ENCODE data around the gene NACAD.

The NACAD gene, protein sequence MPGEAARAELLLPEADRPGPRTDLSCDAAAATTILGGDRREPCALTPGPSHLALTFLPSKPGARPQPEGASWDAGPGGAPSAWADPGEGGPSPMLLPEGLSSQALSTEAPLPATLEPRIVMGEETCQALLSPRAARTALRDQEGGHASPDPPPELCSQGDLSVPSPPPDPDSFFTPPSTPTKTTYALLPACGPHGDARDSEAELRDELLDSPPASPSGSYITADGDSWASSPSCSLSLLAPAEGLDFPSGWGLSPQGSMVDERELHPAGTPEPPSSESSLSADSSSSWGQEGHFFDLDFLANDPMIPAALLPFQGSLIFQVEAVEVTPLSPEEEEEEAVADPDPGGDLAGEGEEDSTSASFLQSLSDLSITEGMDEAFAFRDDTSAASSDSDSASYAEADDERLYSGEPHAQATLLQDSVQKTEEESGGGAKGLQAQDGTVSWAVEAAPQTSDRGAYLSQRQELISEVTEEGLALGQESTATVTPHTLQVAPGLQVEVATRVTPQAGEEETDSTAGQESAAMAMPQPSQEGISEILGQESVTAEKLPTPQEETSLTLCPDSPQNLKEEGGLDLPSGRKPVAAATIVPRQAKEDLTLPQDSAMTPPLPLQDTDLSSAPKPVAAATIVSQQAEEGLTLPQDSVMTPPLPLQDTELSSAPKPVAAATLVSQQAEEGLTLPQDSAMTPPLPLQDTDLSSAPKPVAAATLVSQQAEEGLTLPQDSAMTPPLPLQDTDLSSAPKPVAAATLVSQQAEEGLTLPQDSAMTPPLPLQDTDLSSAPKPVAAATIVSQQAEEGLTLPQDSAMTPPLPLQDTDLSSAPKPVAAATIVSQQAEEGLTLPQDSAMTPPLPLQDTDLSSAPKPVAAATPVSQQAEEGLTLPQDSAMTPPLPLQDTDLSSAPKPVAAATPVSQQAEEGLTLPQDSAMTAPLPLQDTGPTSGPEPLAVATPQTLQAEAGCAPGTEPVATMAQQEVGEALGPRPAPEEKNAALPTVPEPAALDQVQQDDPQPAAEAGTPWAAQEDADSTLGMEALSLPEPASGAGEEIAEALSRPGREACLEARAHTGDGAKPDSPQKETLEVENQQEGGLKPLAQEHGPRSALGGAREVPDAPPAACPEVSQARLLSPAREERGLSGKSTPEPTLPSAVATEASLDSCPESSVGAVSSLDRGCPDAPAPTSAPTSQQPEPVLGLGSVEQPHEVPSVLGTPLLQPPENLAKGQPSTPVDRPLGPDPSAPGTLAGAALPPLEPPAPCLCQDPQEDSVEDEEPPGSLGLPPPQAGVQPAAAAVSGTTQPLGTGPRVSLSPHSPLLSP (N-terminal part only)

DNA sequence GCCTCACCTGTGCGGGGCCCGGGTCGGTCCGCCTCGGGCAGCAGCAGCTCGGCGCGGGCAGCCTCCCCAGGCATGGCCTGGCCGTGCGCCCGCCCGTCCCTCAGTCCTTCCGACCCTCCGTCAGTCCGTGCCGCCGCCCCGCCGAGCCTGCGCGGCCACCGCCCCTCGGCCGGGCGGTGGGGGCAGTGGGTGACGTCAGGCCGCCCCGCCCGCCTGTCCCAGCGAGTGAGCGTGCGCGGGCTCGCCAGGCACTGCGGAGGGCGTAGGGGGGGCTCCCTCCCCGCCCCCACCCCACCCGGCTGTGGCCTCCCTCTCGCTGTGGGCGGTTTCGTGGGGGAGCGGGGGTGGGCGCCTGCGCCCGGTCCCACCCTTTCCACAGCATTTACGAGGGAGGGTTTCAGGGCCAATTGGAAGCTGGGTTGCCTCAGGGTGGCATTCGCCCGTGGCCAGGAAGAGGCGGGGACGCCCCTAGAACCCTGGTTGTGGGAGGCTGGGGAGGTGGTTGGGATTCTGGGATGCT, at the start of gene NACAD:
NACAD (minus strand) TSS at position 149 of the 520 bp plus-strand sequence; CDS start at position 74, 75 bp downstream.
- DNase-seq (ENCODE audit: low read depth in 2 of 2) = peak in 1 of 2 experiments; percentile 5

DNA sequence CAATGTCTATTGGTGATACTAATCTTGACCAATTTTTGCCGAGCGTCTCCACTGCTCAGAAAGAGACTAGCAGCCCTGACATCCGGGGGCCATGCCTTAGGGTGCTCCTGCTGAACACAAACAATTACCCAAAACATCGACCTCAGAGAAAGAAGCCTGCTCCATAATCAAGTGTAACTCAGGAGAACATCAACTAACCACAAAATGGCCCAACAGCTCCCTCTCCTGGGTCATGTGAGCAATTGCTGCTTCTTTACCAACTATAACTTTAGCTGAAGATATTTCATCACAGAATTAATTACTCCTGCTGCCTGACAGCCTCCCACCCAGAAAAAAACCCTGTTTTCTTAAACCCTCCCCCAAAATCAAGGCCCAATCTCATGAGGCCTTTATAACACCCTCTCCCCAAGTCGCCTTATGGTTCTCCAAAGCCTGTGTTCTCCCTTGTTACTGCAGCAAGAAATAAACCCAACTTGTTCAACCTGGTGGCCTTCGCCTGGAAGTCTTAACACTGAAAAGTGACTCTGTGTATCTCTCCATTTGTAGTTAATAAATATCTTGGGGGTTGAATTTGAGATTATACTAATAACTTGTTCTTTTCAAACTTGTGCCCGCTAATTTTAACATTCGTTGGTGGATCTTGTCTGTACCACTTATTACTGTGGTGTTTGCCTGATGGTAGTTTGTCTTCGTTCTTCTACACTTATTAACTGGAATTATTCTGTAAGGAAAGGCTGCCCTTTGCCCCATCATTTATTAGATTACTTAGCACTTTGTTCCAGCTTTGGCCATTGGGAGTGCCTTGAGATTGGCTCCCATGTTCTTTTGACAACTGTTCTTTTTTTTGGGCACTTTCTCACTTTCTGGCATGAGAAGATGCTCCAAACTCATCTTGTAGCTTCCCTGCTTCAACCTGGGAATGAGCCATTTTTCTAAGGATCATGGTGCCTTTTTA, 47.6 kb upstream of the NACAD start:
- peak; percentile 33 to 34 for DNase-seq (ENCODE audit: low read depth in 2 of 2)

DNA sequence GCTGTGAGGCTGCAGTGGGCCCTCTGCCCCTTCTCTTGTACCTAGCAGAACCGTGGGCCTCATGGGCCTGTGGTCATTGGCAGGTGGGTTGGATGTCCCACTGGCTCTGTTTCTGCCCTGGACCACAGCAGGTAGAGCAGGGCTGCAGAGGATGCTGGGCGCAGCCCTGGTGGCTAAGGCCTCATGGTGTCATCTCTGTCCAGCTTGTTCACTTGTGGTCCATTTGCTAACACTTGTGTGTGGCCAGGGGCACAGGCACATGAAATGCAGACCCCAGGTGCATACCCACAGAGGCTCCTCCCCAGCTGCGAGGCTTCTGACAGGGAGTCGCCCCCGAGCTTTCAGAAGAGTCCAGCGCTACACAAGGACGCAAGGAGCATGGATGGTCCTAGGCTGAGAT, 45.1 kb upstream of the NACAD start:
- no peak for DNase-seq (ENCODE audit: low read depth in 2 of 2)

DNA sequence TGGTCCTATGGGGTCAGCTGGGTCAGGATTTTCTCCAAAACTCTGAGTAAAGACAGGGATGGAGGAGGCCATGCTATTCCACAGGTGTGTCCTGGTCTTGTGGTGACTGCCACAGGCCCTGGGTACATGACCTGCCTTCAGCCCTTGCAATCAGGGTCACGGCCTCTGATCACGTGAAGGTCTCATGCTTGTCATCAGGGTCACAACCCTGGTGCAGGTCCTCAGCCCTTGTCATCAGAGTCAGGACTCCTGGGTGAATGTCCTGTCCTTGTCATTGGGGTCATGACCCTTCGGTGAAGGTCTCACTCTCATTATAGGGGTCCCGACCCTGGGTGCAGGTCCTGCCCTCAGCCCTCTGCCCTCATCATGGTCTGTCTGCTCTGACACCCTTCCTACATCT, 44.6 kb upstream of the NACAD start:
- DNase-seq (ENCODE audit: low read depth in 2 of 2) = no peak

DNA sequence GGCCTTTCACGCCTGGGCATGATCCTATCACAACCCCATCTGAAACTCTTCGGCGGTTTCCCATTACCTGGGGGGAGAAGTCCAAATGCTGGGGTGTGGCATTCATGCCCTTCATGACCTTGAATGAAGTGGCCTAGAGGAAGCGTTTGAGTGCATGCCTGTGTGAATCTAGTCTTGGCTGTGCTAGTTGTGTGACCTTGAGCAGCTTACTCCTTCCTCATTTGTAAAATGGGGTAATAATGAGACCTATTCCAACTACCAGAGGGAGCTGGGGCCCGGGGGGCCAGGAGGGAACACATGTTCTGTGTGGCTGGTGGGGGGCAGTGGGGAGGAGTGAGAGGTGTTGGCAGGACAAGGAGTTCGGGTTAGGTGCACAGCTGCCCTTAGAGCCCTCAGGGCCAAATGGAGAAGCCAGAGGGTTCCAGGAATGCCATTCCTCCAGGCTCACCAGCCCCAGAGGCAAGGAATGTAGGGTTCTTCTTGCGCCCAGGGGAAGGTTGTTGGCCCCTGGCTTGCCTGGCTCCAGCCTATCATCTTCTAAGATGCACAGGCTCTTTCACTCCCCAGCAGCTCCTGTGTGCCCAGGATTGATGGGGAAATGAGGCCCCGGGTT, 44.0 kb upstream of the NACAD start:
- DNase-seq (ENCODE audit: low read depth in 2 of 2) = no peak

DNA sequence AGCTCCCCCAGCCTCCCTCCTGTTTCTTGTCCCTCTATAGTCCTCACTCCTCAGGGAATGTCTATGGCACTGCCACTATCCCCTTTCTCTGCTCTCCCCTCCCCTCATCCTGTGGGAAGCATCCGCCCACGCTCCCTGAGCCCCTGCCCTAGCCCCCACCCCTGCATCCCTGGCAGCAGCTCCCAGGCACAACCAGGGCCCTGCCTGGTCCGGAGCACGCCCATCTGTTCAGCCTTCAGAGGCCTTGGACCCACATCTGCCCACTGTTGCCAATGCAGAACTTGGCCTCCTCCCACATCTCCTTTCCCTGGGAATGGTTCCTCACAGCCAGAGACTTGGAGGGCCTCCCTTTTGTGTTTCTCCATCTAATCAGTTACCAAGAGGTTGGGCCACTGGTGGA, 43.1 kb upstream of the NACAD start:
- DNase-seq (ENCODE audit: low read depth in 2 of 2) = no peak

DNA sequence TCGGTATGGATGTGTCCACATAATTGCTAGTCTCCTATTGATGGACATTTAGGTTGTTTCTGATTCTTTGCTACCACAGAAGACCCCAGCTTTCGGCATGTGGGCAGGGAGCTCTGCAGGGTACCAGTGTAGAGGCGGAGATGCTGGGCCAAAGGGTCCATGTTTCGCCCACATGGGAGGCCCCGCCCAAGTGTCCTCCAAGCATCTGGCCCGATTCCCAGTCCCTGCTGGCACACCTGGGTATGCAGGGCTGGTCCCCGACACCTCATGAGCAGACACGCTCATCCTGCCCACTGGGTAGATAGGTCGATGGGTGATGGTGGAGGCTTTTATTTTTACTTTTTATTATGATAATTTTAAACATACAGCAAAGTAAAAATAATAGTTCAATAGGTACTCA, 42.1 kb upstream of the NACAD start:
- no peak for DNase-seq (ENCODE audit: low read depth in 2 of 2)

DNA sequence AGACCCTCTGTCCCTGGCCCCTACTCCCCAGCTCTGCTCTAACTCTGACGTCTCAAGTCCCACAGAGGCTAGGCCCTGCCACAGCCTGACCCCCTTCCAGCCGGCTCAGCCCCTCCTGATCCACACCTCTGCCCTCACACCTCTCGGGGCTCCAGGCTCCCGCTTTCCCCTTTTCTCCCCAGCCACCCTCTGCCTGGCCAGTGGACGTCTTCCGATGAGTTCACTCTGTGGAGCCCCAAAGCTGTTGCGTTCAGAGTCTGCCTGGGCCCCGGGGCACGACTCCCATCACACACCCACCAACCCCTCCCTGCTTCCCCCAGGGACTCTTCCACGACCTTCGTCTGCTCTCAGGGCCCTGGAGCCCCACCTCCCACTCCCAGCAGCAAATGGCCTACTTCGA, 41.1 kb upstream of the NACAD start:
- DNase-seq (ENCODE audit: low read depth in 2 of 2) = no peak

DNA sequence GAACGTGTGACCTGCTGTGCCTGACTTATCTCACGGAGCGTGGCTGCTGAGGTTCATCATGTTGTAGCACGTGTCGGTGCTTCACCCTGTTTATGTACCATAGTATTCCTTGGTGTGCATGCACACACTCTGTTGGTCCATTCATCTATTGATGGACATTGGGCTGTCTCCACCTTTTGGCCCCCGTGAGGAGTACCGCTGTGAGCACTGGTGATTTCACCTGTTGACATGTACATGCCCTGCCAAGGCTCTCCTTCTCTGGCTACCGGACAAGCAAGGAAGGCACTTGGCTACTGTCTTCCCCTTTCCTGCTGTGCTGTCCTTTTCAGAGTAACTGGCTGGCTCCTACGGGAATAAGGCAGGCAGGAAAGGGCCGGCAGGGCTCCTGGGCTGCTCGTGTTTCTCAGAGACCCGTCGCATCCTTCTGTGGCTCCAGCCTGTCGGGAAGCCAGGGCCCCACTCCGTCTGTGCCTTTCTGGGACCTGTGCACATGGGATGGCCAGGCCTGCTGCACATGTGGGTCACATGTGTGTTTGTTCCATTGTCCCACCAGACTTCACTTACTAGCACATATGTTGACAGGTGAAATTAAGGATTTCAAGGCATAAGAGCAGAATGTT, 40.5 kb upstream of the NACAD start:
- DNase-seq (ENCODE audit: low read depth in 2 of 2) = no peak

DNA sequence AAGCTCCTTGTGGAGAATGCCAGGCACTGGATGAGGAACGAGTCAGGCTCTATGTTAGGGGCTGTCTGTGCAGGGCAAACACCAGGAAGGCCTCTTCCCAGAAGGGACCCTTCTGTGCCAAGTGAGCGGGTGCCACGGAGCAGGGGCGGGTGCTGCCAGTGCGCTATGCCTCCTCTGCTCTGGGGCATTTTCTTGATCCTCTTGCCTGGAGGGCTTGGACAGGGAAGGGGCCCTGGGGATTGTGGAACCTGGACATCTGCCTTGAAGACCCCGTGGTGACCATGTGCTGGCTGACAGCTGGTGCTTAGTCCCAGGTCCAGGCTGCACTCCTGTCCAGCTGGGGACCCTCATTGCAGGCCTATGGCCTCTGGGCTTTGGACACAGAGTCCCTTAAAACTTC, 38.2 kb upstream of the NACAD start:
- no peak for DNase-seq (ENCODE audit: low read depth in 2 of 2)

DNA sequence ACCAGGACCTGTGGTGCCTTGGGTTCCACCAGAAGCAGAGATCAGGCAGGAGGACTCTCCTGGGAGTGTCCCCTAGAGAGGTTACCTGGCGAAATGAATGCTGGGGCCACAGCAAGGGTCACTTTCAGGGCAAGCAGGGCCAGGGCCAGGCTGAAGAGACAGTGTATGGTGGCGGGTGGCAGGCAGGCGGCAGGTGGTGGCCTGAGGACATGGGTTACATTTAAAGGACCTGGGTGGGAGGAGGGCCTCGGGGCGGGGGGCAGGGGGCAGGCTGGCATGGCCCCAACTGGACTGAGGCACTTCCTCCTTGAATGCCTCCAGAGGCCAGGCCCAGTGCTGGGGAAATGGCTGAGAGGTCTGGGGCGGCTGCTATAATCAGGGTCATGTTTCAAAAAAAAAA, 37.4 kb upstream of the NACAD start:
- no peak for DNase-seq (ENCODE audit: low read depth in 2 of 2)

DNA sequence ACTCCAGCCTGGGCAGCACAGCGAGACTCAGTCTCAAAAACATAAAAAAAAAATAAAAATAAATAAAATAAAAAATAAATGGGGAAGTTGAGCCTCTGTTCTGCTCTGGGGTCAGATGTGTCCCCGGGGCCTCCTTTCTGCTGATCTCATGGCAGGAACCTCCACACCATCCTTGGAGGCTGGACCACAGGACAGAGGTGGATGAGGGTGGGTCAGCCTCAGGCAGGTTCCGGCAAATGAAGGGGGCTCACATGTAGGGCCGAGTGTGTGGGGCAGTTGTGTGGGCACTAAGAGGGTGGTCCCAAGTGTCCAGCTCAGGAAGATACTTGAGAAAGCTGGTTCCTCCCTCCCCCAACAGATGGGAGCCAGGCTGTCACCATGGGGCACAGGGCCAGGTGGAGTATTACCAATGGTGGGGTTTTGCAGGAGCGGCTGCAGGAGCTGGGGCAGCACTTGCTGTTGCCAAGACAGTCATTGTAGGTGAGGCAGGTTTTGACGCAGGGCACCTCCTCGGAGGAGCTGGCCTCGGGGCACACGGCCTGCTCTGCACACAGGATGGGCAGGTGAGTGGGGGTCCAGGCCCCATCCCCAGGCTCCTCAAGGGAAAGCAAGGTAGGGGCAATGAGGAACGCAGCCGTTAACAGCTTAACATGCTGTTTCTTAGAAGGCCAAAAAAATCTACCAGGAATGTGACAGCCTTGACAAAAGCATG, 36.6 kb upstream of the NACAD start:
- no peak for DNase-seq (ENCODE audit: low read depth in 2 of 2)

DNA sequence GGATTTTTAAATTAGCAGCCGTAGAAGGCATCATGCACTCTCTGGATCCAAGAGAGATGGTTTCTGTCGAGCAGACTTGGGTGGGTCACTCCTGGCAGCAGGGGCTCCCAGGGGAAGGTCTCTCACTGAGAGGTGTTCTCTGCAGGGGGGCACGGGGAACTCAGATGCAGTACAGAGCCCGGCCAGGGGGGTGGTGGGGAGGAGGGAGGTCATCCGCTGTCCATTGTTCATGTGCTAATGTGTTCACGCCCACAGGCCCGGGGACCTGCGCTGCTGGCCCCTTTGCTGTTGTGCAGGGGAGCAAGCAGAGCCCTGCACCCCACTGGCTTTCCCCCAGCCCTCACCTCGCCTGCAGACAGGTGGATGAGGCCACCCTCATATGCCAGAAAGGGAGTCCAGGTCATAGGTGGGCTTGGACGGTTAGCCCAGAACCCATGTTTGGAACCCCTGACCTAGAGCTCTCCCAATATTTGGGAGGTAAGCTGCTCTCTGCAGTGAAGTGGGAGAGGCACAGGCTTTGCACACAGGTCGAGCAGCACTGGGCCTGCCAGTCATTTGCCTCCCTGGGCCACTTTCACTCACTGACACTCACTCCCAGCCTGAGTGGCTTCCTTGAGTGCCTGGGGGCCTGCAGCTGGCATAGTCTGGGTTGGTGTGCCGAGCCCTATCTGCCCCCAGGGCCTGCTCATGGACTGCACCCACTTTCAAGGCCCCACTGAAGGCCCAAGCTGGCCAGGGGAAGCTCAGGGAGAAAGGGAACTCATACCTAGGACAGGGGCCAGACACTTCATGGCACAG, 35.3 kb upstream of the NACAD start:
- DNase-seq (ENCODE audit: low read depth in 2 of 2) = no peak

DNA sequence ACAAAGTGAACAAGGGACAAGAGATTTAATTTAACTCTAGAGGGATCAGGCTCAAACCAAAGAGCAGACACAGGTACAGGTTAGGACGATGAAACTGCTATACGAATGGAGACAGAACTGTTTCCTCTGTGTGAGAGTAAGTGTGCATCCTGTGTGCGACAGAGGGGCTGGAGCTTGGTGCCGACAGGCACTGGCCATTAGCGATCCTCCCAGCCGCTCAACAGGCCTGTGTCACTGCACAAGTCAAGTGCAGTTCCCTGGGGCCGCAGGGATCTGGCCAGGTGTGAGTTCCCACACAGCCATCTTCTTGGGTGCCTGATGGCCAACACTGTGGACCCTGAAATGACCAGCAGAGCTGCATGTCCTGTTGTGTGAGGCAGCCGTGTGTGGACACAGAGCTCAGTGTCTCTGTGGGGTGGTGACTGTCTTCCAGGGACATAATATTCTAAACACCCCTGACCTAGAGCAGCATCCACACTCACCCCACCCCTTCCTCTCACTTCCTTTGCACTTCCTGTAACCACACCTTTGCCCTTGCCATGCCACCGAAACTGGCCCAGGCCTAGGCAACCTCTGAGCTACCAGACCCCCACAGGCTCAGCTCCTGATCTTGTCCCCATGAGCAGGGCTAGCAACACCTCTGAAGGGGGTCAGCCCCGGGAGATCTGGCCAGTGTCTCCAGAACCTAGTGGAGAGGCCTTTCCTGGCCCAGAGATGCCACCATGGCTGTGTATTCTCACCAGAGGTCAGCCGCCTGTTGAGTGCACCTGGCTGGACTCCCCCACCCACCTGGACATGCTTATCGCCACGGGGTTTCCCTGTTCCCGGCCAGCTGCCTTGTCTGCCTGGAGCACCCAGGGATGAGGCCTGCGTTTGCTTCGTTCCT, 34.4 kb upstream of the NACAD start:
- no peak for DNase-seq (ENCODE audit: low read depth in 2 of 2)

DNA sequence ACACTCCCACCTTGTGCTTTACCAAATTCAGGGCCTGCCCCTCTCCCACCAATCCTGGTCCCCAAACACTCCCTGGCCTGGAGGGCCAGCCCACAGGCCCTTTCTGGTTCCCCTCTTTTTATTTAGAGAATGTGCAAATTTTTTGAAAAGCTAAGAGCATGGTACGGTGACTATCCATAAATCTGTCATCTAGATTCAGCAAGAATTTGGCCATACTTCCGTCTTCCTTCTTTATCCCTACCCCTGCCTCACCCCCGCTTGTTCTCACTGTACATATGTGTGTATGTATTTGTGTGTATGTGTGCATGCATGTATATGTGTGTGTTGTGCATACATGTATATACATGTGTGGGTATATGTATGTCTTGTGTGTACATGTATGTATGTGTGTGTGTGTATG, 30.8 kb upstream of the NACAD start:
- DNase-seq (ENCODE audit: low read depth in 2 of 2) = no peak

DNA sequence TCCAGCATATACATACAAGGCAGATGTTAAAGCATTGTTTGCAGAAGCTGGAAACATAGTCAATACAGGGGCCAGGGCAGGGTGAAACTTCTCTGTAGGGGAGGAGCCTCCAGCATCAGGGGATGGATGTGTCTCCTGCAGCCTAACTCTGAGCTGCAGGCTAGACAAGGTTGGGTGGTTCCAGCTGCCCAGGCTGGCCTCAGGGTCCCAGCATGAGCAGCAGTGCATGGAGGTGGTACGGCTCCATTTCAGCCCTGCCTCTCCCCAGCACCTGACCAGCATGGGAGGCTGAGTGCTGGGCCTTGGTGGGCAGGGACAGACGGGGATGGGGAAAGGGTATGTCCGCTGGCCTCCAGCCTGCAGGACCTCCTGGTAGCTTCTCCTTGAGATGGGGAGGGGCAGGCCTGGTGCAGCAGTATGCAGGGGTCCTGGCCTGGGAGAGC, 30.1 kb upstream of the NACAD start:
- no peak for DNase-seq (ENCODE audit: low read depth in 2 of 2)

DNA sequence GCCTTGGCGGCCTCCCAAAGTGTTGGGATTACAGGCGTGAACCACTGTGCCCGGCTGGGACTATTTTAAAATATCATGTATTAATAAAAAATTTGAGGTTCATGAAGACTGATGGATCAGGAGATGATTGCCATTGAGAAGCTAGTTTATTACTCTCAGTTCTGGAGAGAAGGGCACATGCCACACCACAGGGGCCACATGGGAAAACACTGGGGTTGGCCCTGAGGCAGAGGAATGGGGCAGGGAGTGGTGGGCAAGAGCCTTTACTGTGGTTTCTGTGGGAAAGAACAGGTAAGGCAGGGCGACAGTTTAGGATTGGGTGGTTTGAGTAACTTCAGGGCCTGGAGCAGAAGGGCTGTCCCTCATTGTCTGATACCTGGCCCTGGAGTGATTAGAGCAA, 29.5 kb upstream of the NACAD start:
- DNase-seq (ENCODE audit: low read depth in 2 of 2) = no peak

Data from fibroblast of skin of left biceps (primary cell).